Esophagus squamous epithelium (tissue), 5 donors: ENCODE measurements around the gene CARD11. TPM values are rescaled to one million over a fixed set of nuclear protein-coding genes. Genes with fewer than 3 reads are reported as not detected.

Experiments used
- DNase-seq: peaks from one replicate; lab custom pipeline; 2025; lab: John Stamatoyannopoulos, UW
- H3K27ac ChIP-seq, 4 donors: fragments of 200-600 bp; sonication (generic); one replicate each; pipeline ENCODE4 v1.5.1; 2016 to 2019; ENCODE audit warnings: mild to moderate bottlenecking in 1 of 4
- H3K27me3 ChIP-seq, 4 donors: fragments of 200-600 bp; sonication (generic); 1 replicate in 3 of 4; 2 replicates in 1 of 4; pipeline versions ENCODE4 v1.5.1 to v1.6.0; 2017 to 2021; ENCODE audit warnings: antibody characterized with exemption in 1 of 4
- H3K36me3 ChIP-seq, 3 donors: fragments of 200-600 bp; sonication (generic); one replicate each; pipeline ENCODE4 v1.5.1; 2016 to 2019
- H3K4me1 ChIP-seq, 3 donors: fragments of 200-600 bp; sonication (generic); one replicate each; pipeline ENCODE4 v1.5.1; 2017 to 2019
- H3K4me3 ChIP-seq, 4 donors: fragments of 200-600 bp; sonication (generic); 1 replicate in 3 of 4; 2 replicates in 1 of 4; pipeline ENCODE4 v1.5.1; 2016 to 2019; ENCODE audit warnings: mild to moderate bottlenecking in 2 of 4, moderate library complexity in 1 of 4
- H3K9me3 ChIP-seq, 3 donors: fragments of 200-600 bp; sonication (generic); one replicate each; pipeline ENCODE4 v1.5.1; 2016 to 2019
- CTCF ChIP-seq, 6 experiments: fragments of 450-650 bp in 4 of 6; fragments of 200-600 bp in 2 of 6; sonication (generic) in 2 of 6; IDR thresholded peaks; one replicate each; pipeline ENCODE4 v1.5.1; 2016 to 2019; ENCODE audit warnings: antibody characterized with exemption in 6 of 6, mild to moderate bottlenecking in 4 of 6, moderate library complexity in 4 of 6
- POLR2A ChIP-seq, 4 donors: fragments of 450-650 bp; IDR thresholded peaks; one replicate each; pipeline ENCODE4 v1.6.1; 2017; ENCODE audit warnings: antibody characterized with exemption in 4 of 4, mild to moderate bottlenecking in 4 of 4, moderate library complexity in 3 of 4
- WGBS, 2 donors: methylation state at CpG; one replicate each; pipeline ENCODE4 v1.1.5; 2018; 5-methylcytosine and 5-hydroxymethylcytosine counted together
- intact Hi-C: fragments of 100-400 bp; cut with DNase I; formaldehyde crosslinking; loops from one replicate; pipeline ENCODE4 v1.15.0; 2022
- total RNA-seq, 4 donors: library from RNA; depleted of rRNA; stranded (reverse); fragments of >200 nt; gene quantifications; one replicate each; pipeline ENCODE4 v1.1.0, GENCODE V29; 2016
- donor health status: DM: yes; HTN: yes; CAD: no.

CARD11 gene
- total RNA-seq, 4 donors from 2014 or later: 0.92 to 2.6 (median 1.6) TPM

- WGBS, 2 donors: 54 to 56% methylated on average over 12 of the region's 12 CpGs
- H3K36me3 ChIP-seq: no peaks in the 10 kb centered on the region
- peaks cover 0 to 56% (median 0%) of the 10 kb centered on the region in 4 donors for H3K27me3 ChIP-seq
- DNase-seq: no peak
- no peak for TF ChIP-seq CTCF (IDR thresholded peaks at IDR 0.05)
- TF ChIP-seq POLR2A (IDR thresholded peaks at IDR 0.05): no peak
- H3K27ac ChIP-seq: no peak overlapping the region
- intact Hi-C loops: no loop called here
- H3K4me3 ChIP-seq: no peak overlapping the region
- H3K4me1 ChIP-seq: no peaks in the 10 kb centered on the region
- H3K9me3 ChIP-seq: no peaks in the 10 kb centered on the region
These were observed 102.3 kb downstream of the CARD11 start for GRCh38 chr7:2941216-2941859.

- Histone ChIP-seq H3K4me1 (no peaks in the 10 kb centered on the region), H3K27me3 (peaks cover 0 to 62% (median 0%) of the 10 kb centered on the region in 4 donors), H3K4me3 (no peak overlapping the region), H3K36me3 (no peaks in the 10 kb centered on the region), H3K27ac (no peak overlapping the region), H3K9me3 (no peaks in the 10 kb centered on the region)
- intact Hi-C loops: no loop called here
- no peak for DNase-seq
- TF ChIP-seq POLR2A (IDR thresholded peaks at IDR 0.05) (no peak), CTCF (IDR thresholded peaks at IDR 0.05) (no peak)
These were observed 103.2 kb downstream of the CARD11 start for GRCh38 chr7:2940466-2940865.

- Histone ChIP-seq H3K4me3 (no peak overlapping the region), H3K4me1 (no peaks in the 10 kb centered on the region), H3K36me3 (no peaks in the 10 kb centered on the region), H3K9me3 (no peaks in the 10 kb centered on the region), H3K27ac (no peak overlapping the region), H3K27me3 (peaks cover 0 to 69% (median 0%) of the 10 kb centered on the region in 4 donors)
- no peak for TF ChIP-seq POLR2A (IDR thresholded peaks at IDR 0.05)
- DNase-seq: no peak
- intact Hi-C loops: no loop called here
- WGBS, 2 donors: 79 to 82% methylated on average over 11 to 12 of the region's 13 CpGs
These were observed 104.3 kb downstream of the CARD11 start for GRCh38 chr7:2939193-2939885.

- TF ChIP-seq CTCF (IDR thresholded peaks at IDR 0.05): no peak
- no peak for TF ChIP-seq POLR2A (IDR thresholded peaks at IDR 0.05)
- intact Hi-C loops: no loop called here
- Histone ChIP-seq H3K4me3 (no peak overlapping the region), H3K36me3 (no peaks in the 10 kb centered on the region), H3K4me1 (no peaks in the 10 kb centered on the region), H3K27me3 (peaks cover 0 to 70% (median 0%) of the 10 kb centered on the region in 4 donors), H3K27ac (no peak overlapping the region), H3K9me3 (no peaks in the 10 kb centered on the region)
- 86 to 87% methylated on average over 7 to 13 of the region's 19 CpGs for WGBS, 2 donors
- no peak for DNase-seq
These were observed 105.0 kb downstream of the CARD11 start for GRCh38 chr7:2938514-2939192.

- intact Hi-C loops: no loop called here
- Histone ChIP-seq H3K4me3 (no peak overlapping the region), H3K4me1 (no peaks in the 10 kb centered on the region), H3K27me3 (peaks cover 0 to 71% (median 0%) of the 10 kb centered on the region in 4 donors), H3K36me3 (no peaks in the 10 kb centered on the region), H3K27ac (no peak overlapping the region), H3K9me3 (no peaks in the 10 kb centered on the region)
- TF ChIP-seq CTCF (IDR thresholded peaks at IDR 0.05) (no peak), POLR2A (IDR thresholded peaks at IDR 0.05) (no peak)
- WGBS, 2 donors: 84 to 96% methylated on average over 11 to 14 of the region's 19 CpGs
- DNase-seq: no peak
These were observed 105.8 kb downstream of the CARD11 start for GRCh38 chr7:2937701-2938513.
